ENCODE data around the gene PHF21A.
"Not testable (repeated sequence)": the region's sequence is repeated elsewhere in the genome, so short reads cannot be mapped to it uniquely, and the experiment has no call there.

Gene PHF21A

GRCh38 chr11:45984192-45984591, 137.1 kb downstream of the PHF21A start:
- Histone ChIP-seq H4K20me1 (ENCODE audit: insufficient read depth, low read length) (peaks cover 9% of the 10 kb centered on the region), H3K27me3 (ENCODE audit: insufficient read depth, low read length, poor library complexity) (no peaks in the 10 kb centered on the region), H2AFZ (ENCODE audit: low read depth, low read length) (no peak overlapping the region), H3K9ac (ENCODE audit: low read depth, low read length) (no peak overlapping the region), H3K4me2 (ENCODE audit: insufficient read depth, low read length) (no peak overlapping the region), H3K4me3 (ENCODE audit: low read depth in 1 of 2, low read length in 2 of 2) (no peak overlapping the region), H3K79me2 (ENCODE audit: insufficient read depth, low read length) (peaks cover 6% of the 10 kb centered on the region; the same call in 1 of the 2 replicates), H3K9me3 (ENCODE audit: insufficient read depth, low read length, severe bottlenecking) (no peaks in the 10 kb centered on the region), H3K36me3 (ENCODE audit: insufficient read depth, low read length) (peaks cover 6% of the 10 kb centered on the region), H3K4me1 (ENCODE audit: insufficient read depth, low read length) (no peaks in the 10 kb centered on the region), H3K27ac (ENCODE audit: low read length) (no peak overlapping the region)
- no peak for TF ChIP-seq CTCF (IDR thresholded peaks at IDR 0.05; ENCODE audit: borderline replicate concordance, extremely low read depth, low read length, poor library complexity, severe bottlenecking)
- TF ChIP-seq EZH2 (IDR thresholded peaks at IDR 0.05; ENCODE audit: borderline replicate concordance, low read depth, low read length, severe bottlenecking): no peak
- ATAC-seq (ENCODE audit: insufficient read depth, low read depth): no peak
- no peak for DNase-seq

- Histone ChIP-seq H3K4me2 (ENCODE audit: insufficient read depth, low read length) (no peak overlapping the region), H3K4me3 (ENCODE audit: low read depth in 1 of 2, low read length in 2 of 2) (no peak overlapping the region), H3K27me3 (ENCODE audit: insufficient read depth, low read length, poor library complexity) (no peaks in the 10 kb centered on the region), H3K9me3 (ENCODE audit: insufficient read depth, low read length, severe bottlenecking) (no peaks in the 10 kb centered on the region), H4K20me1 (ENCODE audit: insufficient read depth, low read length) (peaks cover 6% of the 10 kb centered on the region), H2AFZ (ENCODE audit: low read depth, low read length) (no peak overlapping the region), H3K9ac (ENCODE audit: low read depth, low read length) (no peak overlapping the region), H3K27ac (ENCODE audit: low read length) (no peak overlapping the region), H3K79me2 (ENCODE audit: insufficient read depth, low read length) (peaks cover 6% of the 10 kb centered on the region; the same call in 1 of the 2 replicates), H3K36me3 (ENCODE audit: insufficient read depth, low read length) (peaks cover 12% of the 10 kb centered on the region), H3K4me1 (ENCODE audit: insufficient read depth, low read length) (no peaks in the 10 kb centered on the region)
- no peak for ATAC-seq (ENCODE audit: insufficient read depth, low read depth)
- no peak for TF ChIP-seq CTCF (IDR thresholded peaks at IDR 0.05; ENCODE audit: borderline replicate concordance, extremely low read depth, low read length, poor library complexity, severe bottlenecking)
- TF ChIP-seq EZH2 (IDR thresholded peaks at IDR 0.05; ENCODE audit: borderline replicate concordance, low read depth, low read length, severe bottlenecking): no peak
- no peak for DNase-seq
These were observed 137.8 kb downstream of the PHF21A start for GRCh38 chr11:45983471-45983845.

- Histone ChIP-seq H3K27ac (ENCODE audit: low read length) (0 out of 2 replicates have a peak overlapping the region, but pooled peaks have one; percentile 17), H3K9ac (ENCODE audit: low read depth, low read length) (no peak overlapping the region), H3K4me3 (ENCODE audit: low read depth in 1 of 2, low read length in 2 of 2) (no peak overlapping the region), H3K27me3 (ENCODE audit: insufficient read depth, low read length, poor library complexity) (no peaks in the 10 kb centered on the region), H2AFZ (ENCODE audit: low read depth, low read length) (no peak overlapping the region), H3K4me1 (ENCODE audit: insufficient read depth, low read length) (no peaks in the 10 kb centered on the region), H3K79me2 (ENCODE audit: insufficient read depth, low read length) (peaks cover 6% of the 10 kb centered on the region; the same call in 1 of the 2 replicates), H3K36me3 (ENCODE audit: insufficient read depth, low read length) (peaks cover 16% of the 10 kb centered on the region), H4K20me1 (ENCODE audit: insufficient read depth, low read length) (peaks cover 5% of the 10 kb centered on the region), H3K9me3 (ENCODE audit: insufficient read depth, low read length, severe bottlenecking) (no peaks in the 10 kb centered on the region), H3K4me2 (ENCODE audit: insufficient read depth, low read length) (no peak overlapping the region)
- ATAC-seq (ENCODE audit: insufficient read depth, low read depth) (no peak), DNase-seq (no peak)
- TF ChIP-seq EZH2 (IDR thresholded peaks at IDR 0.05; ENCODE audit: borderline replicate concordance, low read depth, low read length, severe bottlenecking): no peak
- TF ChIP-seq CTCF (IDR thresholded peaks at IDR 0.05; ENCODE audit: borderline replicate concordance, extremely low read depth, low read length, poor library complexity, severe bottlenecking): no peak
These were observed 138.4 kb downstream of the PHF21A start for GRCh38 chr11:45982656-45983470.

GRCh38 chr11:45981826-45982225, 139.4 kb downstream of the PHF21A start:
- H3K36me3 ChIP-seq (ENCODE audit: insufficient read depth, low read length): peaks cover 20% of the 10 kb centered on the region

More at GRCh38 chr11:45981826-45982225, 139.4 kb downstream of the PHF21A start:
- H3K4me1 ChIP-seq (ENCODE audit: insufficient read depth, low read length); H3K79me2 ChIP-seq (ENCODE audit: insufficient read depth, low read length); DNase-seq; H3K9me3 ChIP-seq (ENCODE audit: insufficient read depth, low read length, severe bottlenecking); H3K27ac ChIP-seq (ENCODE audit: low read length); ATAC-seq (ENCODE audit: insufficient read depth, low read depth); H3K27me3 ChIP-seq (ENCODE audit: insufficient read depth, low read length, poor library complexity); H3K4me2 ChIP-seq (ENCODE audit: insufficient read depth, low read length); H3K4me3 ChIP-seq (ENCODE audit: low read depth in 1 of 2, low read length in 2 of 2); H3K9ac ChIP-seq (ENCODE audit: low read depth, low read length); H4K20me1 ChIP-seq (ENCODE audit: insufficient read depth, low read length); H2AFZ ChIP-seq (ENCODE audit: low read depth, low read length): not testable (repeated sequence)

All from DND-41 (cell line).